ENCODE data around the gene ETV3L. TPM values are rescaled to one million over a fixed set of nuclear protein-coding genes. Genes with fewer than 3 reads are reported as not detected.

The ETV3L gene
- total RNA-seq, 1 experiment from 2014 or later: not detected

GRCh38 chr1:157085421-157085820 lies 14.2 kb downstream of the ETV3L start:
- intact Hi-C loops (cut with micrococcal nuclease; ENCODE audit: unreplicated experiment) (no loop called here), in situ Hi-C loops (cut with HindIII; ENCODE audit: low pct_unique_long_range_greater_than_20kb, low sequenced_read_pairs) (no loop called here)
- Histone ChIP-seq H3K4me3 (ENCODE audit: low read depth in 2 of 2, low read length in 2 of 2) (no peak overlapping the region), H3K27ac (ENCODE audit: low read length) (no peak overlapping the region), H3K9me3 (ENCODE audit: control insufficient read depth, insufficient read depth, low read depth, low read length) (no peaks in the 10 kb centered on the region), H3K4me1 (ENCODE audit: control insufficient read depth, insufficient read depth, low read length) (no peaks in the 10 kb centered on the region), H3K36me3 (ENCODE audit: control insufficient read depth, insufficient read depth, low read length) (no peaks in the 10 kb centered on the region), H3K27me3 (ENCODE audit: control insufficient read depth, insufficient read depth, low read length) (no peaks in the 10 kb centered on the region)
- no peak for ATAC-seq
- ChIA-PET POLR2A (interaction anchor here (0.6 kb wide), 1 partner anchor 35 kb away, joined by 3 read pairs; no protein-coding TSS in a partner anchor), CTCF (no interaction called here)
- TF ChIP-seq REST (IDR thresholded peaks at IDR 0.05; ENCODE audit: insufficient read depth in 1 of 2, low read depth in 2 of 2, low read length in 1 of 2) (no peak), TCF7L2 (IDR thresholded peaks at IDR 0.05; ENCODE audit: low read depth, low read length) (no peak), POLR2AphosphoS5 (IDR thresholded peaks at IDR 0.05; ENCODE audit: low read depth, low read length) (no peak), CTCF (IDR thresholded peaks at IDR 0.05) (no peak), SIN3A (IDR thresholded peaks at IDR 0.05; ENCODE audit: borderline replicate concordance, insufficient read depth, low read depth, low read length) (no peak)
- BruUV-seq (replicated peaks): no TSS peak
- no peak for DNase-seq (ENCODE audit: low read depth, low spot score)

GRCh38 chr1:157084720-157085119 lies 14.9 kb downstream of the ETV3L start:
- POLR2A ChIA-PET: no interaction called here

More at GRCh38 chr1:157084720-157085119, 14.9 kb downstream of the ETV3L start:
- Histone ChIP-seq H3K36me3 (ENCODE audit: control insufficient read depth, insufficient read depth, low read length) (no peaks in the 10 kb centered on the region), H3K4me1 (ENCODE audit: control insufficient read depth, insufficient read depth, low read length) (no peaks in the 10 kb centered on the region), H3K9me3 (ENCODE audit: control insufficient read depth, insufficient read depth, low read depth, low read length) (no peaks in the 10 kb centered on the region), H3K4me3 (ENCODE audit: low read depth in 2 of 2, low read length in 2 of 2) (no peak overlapping the region), H3K27ac (ENCODE audit: low read length) (no peak overlapping the region), H3K27me3 (ENCODE audit: control insufficient read depth, insufficient read depth, low read length) (no peaks in the 10 kb centered on the region)
- DNase-seq (ENCODE audit: low read depth, low spot score) (no peak), ATAC-seq (no peak)
- BruUV-seq (replicated peaks): no TSS peak
- no peak for TF ChIP-seq CTCF (IDR thresholded peaks at IDR 0.05)
- TF ChIP-seq POLR2AphosphoS5 (IDR thresholded peaks at IDR 0.05; ENCODE audit: low read depth, low read length): no peak
- TF ChIP-seq REST (IDR thresholded peaks at IDR 0.05; ENCODE audit: insufficient read depth in 1 of 2, low read depth in 2 of 2, low read length in 1 of 2): no peak
- no peak for TF ChIP-seq SIN3A (IDR thresholded peaks at IDR 0.05; ENCODE audit: borderline replicate concordance, insufficient read depth, low read depth, low read length)
- TF ChIP-seq TCF7L2 (IDR thresholded peaks at IDR 0.05; ENCODE audit: low read depth, low read length): no peak
- CTCF ChIA-PET: interaction anchor here (1.1 kb wide), 1 partner anchor 11 kb away, joined by 6 read pairs; no protein-coding TSS in a partner anchor
- in situ Hi-C loops (cut with HindIII; ENCODE audit: low pct_unique_long_range_greater_than_20kb, low sequenced_read_pairs): no loop called here
- intact Hi-C loops (cut with micrococcal nuclease; ENCODE audit: unreplicated experiment): no loop called here
